ENCODE data around the gene ADSS1.

Gene ADSS1

DNA sequence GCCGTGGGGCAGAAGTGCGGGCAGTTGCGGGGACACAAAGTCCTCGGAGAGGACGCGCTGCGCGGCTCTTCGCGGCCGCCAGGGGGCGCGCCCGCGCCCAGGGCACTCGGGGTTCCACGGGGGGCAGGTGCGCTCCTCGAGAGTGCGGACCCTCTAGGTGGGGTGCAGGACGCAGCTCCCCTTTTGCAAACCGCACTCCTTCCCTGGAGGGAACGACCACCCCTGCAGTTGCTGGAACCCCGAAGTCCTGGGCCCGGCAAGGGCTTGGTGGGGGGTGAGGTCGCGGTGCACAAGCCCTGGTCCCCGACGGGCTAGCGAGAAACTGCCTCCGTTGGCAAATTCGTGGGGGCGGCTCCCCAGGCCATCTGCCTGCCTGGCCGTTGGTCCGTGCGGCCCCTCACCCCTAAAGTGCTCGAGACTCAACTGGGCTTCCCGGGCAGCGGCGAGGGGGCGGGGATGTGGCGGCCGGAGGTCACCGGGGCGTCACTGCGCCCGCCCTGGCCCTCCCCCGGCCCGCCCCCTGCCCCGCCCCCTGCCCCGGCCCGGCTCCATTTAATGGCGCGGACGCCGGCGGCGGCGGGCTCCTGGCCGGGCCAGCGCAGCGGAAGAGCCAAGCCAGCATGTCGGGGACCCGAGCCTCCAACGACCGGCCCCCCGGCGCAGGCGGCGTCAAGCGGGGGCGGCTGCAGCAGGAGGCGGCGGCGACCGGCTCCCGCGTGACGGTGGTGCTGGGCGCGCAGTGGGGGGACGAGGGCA lies at the start of gene ADSS1:
ADSS1 (plus strand) TSS at position 579 of the 756 bp plus-strand sequence; CDS start at position 621, 42 bp downstream.
- no peak for DNase-seq

- DNase-seq, result no peak
These were observed 48.6 kb upstream of the ADSS1 start for GRCh38 chr14:104675447-104675846.

GRCh38 chr14:104676130-104676693 lies 47.8 kb upstream of the ADSS1 start:
- no peak for DNase-seq

GRCh38 chr14:104676694-104677511 lies 47.1 kb upstream of the ADSS1 start:
- DNase-seq, result no peak

DNA sequence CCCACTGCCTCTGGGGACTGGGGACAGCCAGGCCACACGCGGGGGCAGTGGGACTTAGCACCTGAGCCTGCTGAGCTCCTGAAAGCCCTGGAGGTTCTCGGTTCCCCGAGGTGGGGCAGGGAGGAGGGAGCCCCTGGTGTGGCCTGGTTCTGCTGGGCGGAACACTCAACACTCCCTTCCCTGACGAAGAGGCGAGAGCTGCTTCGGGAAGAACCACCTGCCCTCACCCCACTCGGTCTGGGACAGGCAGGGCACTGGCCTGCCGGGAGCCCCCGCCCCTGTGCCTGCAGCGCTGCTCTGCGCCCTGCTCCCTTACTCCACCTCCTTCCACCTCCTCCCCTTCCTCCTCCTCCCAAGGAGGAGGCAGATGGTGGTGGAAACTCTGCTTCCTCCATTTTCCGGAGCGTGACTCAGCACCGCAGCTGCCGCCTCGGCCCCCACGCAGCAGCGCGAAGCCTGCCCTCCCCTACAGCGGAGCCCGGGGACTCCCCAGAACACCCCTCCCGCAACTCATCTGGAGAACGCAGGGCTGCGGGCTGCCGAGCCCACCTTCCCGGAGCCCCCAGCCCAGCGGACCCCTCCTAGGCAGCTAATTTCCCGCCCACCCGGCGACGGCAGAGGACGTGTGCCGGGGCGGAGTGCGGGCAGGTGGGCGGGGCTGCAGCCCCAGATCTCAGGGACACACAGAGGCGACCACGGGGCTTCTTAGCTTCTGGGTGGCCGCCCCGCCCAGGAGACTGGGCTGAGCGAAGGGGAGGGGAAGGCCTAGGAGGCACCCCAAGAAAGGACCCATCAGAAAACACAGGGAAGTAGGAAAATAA lies 46.3 kb upstream of the ADSS1 start:
- no peak for DNase-seq

GRCh38 chr14:104678346-104678745 lies 45.7 kb upstream of the ADSS1 start:
- no peak for DNase-seq

DNA sequence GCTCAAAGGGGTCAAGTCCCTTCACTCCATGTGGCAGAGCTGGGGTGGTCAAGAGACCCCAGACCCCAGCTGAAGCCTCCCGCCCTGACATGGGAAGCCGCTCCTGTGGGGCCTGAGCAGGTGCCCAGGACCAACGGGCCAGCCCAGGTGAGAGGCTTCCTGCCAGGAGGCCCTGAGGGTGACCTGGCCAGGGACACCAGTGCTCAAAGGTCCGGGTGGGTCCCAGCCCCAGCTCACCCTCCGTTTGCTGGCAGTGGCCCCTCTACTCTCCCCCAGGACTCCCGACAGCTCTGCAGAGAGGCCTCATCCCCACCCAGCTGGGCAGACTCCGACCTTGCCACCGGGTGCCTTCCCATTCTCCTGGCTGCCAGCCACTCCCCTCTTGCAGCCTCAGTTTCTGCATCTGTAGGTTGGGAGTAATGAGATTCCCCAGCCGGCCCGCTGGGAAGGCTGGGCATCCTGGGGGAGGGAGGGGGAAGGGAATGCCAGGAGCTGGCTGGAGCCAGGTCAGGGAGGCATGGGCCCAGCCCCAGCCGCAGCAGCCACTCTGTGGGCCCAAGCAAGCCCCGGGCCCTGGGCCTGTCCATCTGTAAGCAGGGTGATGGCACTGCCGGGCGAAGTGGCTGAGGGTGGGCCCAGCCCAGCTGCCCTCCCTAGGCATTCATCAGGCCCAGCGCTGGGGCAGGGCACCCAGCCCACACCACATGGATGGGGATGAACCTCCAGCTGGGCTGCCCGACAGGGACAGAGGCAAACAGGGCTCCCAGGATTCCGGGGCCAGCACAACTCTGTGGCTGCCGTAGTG lies 44.9 kb upstream of the ADSS1 start:
- DNase-seq, result no peak

DNA sequence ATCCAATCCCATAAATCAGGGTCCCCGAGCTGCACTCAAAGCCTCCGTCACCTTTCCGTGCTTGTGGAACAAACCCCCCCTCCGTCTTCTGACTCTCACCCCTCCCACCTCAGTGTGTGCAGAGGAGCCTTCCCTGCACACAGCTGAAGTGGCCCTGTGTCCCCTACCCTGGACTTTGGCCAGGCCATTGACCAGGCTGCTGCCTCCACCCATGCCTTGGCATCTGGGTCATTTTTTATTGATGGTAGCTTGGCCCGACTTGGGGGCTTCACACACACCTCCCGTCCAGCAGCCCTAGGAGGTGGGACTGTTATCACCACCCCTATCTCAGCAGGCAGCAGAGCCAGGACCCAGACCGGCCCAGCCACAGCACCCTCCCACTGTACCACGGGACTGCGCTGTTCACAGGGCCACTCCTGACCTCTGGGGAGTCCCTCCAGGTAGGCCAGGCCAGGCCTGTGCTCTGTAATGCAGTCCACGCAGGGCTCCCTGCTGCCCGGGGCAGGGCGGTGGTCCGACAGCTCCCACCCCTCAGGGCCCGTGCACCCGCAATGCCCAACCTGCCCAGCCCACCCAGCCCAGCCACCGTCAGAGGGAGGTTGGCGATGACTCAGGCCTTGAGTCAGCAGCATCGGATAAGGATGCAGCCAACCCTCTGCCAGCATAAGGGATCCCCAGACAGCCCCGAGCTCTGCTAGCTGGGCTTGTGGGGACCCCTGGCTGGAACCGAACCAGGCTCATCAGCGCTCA lies 43.8 kb upstream of the ADSS1 start:
- DNase-seq, result no peak

GRCh38 chr14:104680806-104681688 lies 43.0 kb upstream of the ADSS1 start:
- no peak for DNase-seq

GRCh38 chr14:104681689-104682074 lies 42.3 kb upstream of the ADSS1 start:
- DNase-seq, result no peak

GRCh38 chr14:104682107-104682593 lies 41.9 kb upstream of the ADSS1 start:
- no peak for DNase-seq

DNA sequence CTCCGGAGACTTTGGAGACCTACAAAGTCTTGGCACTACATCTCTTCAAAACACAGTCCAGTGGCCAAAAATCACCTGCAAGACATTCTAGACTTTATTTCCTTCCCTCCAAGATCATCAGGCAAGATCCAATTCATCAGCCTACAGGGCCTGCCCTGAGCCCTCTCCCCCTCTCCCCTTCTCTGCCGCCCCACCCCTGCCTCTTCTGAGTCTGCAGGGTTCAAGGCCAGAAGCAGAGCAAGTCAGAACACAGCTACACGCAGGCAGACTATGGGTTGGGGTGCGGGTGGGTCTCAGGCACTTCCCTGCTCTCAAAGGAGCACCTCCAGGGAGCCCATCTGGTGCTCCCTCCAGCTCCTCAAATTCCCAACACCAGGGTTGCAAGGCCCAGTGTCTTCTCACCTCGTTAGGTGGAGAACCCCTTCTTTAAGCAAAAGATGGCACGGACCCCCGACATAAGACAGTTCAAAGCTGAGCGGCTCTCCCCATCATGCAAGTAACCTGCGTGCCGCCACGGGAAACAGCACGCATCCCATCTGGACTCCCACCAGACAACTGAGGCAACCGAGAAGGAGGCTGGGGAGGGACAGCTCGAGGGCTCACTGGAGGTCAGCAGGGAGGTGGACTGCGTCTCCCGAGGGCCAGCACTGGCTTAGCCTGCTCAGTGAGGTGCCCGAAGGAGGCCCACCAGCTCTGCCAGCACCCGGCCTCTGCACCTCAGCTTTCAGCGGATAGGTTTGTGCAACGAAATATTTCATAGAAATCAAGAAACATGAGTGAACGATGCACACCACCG lies 40.2 kb upstream of the ADSS1 start:
- no peak for DNase-seq

DNA sequence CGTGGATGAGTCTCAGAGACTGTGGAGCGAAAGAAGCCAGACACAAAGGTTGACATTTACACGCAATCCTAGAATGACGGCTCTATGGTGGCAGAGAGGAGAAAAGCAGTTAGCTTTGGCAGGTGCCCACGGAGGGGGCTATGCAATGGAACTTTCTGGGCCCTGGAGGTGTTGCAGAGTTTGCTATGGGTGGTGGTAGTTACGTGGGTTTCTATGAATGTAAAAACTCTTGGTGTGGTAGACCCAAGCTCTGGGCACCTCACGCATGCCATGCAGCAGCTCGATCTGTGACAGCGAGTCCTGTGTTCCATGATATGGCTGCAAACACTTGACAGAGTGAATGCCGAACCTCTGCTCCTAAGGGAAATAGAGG lies 39.6 kb upstream of the ADSS1 start:
- no peak for DNase-seq

GRCh38 chr14:104685216-104685997 lies 38.6 kb upstream of the ADSS1 start:
- no peak for DNase-seq

- DNase-seq, result no peak
These were observed 37.9 kb upstream of the ADSS1 start for GRCh38 chr14:104685998-104686610.

DNA sequence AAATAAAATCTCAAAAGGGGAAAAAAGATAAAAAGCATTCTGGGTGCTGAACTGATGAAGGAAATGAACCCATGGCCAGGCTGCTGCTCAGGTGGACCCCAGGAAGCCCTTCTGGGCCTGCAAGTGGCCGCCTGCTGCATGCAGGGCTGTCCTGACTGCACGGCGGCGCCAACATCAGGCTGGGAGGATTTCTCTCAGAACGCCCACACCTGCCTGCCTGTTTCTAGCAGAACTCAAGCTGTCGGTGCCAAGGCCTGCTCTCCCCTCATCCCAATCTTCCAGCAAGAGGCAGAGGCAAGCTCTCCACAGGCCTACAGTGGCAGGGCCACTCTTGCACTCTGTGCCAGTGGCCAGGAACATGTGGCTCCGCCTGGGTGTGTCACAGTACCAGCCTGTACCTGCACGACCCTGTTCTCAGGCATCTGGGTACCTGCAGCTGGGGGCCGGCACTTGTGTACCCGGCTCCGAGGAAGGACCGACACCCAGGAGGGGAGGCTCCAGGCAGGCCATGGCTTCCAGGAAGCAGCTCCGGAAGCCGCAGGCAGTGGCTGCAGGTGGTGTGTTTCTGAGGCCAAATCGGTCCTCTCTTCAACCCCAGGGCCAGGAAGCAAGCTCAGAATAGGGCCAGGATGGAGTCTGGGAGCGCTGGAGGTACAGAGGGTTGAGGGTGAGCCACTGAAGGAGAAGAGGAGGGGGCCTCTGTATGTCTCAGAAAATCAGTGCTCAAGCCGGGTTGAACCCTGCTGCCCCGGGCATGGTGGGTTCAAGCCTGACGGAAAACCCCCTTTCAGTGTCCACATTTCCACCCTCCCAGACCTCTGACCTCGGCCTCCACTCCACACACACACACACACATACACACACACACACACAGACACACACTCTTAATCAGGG lies 37.2 kb upstream of the ADSS1 start:
- DNase-seq, result no peak

Data from NCI-H1048 (cell line).